NAMALWA (cell line): Measurements from ENCODE around the gene CFDP1.

Experiments used
- DNase-seq: peaks from one replicate; pipeline ENCODE4 v3.0.0-alpha.2; 2015; ENCODE audit warnings: low spot score

The CFDP1 gene

DNA sequence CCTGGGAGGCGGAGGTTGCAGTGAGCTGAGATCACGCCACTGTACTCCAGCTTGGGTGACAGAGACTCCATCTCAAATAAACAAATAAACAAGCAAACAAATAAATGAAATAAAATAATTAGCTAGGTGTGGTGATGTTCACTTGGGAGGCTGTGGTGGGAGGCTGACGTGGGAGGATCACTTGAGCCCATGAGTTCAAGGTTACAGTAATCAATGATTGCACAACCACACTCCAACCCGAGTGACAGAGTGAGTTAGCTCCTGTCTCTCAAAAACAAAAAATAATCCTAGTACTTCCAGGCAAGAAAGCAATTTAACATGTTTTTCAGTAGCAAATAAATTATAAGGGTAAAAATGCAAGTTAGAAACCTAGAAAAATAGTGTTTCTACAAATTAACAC lies 26.4 kb downstream of the CFDP1 start:
- no peak for DNase-seq

GRCh38 chr16:75402821-75403475 lies 30.4 kb downstream of the CFDP1 start:
- DNase-seq = peak; percentile 67

DNA sequence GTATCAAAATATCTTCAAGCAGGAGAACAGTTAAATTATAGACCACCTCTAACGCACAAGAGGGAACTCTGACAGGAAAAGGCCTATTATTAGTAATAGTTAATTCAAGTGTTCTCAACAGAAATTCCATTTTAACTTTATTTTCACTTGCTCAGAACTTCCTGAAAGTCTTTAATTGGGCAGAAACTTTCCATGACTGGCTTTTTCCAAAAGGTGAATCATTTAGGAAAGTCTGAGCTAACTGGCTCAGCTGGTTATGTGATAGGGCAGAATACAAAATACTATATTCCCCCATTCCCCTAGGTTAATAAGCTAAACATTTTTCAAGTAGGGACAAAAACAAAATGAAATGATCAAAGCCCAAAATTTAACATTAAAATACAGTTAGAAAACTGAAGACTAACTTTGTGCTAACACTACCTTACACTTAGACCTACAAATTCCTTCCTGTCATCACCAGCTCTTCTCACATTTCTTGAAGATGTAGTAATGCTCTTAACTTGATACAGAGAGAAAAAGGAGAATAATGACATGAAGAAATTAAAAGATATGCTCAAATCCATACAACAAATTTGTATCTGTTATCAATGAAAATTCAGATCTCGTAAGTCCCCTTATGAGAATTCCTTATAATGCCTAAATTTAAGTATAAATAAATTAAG lies 31.0 kb downstream of the CFDP1 start:
- DNase-seq = no peak

DNA sequence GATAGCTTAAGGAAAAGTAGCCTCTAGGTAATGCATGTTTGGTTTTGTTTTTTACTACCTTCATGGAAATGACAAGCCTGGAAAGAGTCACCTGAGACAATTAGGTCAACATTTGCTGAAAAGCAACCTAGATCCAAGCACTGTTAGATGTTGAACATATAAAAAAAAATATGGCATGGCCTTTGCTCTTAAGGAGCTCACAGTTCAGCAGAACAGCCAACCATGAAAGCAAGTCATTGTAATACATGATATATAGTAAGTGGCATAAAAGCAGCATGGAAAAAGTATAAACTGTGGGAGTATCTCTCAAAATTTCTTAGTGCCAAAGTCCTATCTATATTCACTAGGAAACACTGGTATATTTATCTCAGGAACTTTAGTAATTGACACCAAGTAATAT lies 31.6 kb downstream of the CFDP1 start:
- DNase-seq = no peak

DNA sequence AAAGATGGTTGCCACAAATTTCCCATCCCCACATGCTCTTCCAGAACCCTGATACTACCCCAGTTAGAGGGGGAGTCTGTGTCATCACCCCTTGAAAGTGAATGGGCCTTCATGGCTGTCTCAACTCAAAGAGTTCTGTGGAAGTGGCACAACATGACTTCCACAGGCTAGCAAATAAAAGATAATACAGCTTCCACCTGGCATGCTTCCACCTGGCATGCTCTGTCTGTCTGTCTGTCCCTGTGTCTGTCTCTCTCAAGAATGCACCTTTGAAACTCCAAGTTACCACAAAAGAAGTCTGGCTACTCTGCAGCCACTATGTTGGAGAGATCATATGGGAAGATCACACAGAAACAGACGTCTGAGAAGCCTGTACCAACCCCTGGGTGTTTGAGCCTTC lies 35.0 kb downstream of the CFDP1 start:
- no peak for DNase-seq

DNA sequence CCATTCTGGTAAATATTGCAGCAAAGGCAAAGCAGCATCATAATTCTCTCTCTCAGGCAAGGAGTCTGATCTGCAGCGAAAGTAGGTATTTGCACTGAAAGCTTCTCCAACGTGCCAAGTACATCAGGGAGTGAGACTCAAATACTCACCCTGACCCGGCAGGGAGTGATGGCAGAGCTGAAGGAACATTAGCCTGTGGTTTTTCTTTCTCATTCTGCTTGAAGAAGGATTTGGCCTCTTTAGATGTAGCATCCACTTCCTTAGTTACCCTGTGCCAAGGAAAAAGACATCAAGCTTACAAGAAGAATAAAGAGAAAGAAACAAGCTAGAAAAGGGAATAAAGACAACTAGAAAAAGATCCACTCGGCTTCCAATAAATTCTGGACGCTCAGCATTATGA lies 38.4 kb downstream of the CFDP1 start:
- DNase-seq = no peak

GRCh38 chr16:75392906-75393305 lies 40.4 kb downstream of the CFDP1 start:
- no peak for DNase-seq

DNA sequence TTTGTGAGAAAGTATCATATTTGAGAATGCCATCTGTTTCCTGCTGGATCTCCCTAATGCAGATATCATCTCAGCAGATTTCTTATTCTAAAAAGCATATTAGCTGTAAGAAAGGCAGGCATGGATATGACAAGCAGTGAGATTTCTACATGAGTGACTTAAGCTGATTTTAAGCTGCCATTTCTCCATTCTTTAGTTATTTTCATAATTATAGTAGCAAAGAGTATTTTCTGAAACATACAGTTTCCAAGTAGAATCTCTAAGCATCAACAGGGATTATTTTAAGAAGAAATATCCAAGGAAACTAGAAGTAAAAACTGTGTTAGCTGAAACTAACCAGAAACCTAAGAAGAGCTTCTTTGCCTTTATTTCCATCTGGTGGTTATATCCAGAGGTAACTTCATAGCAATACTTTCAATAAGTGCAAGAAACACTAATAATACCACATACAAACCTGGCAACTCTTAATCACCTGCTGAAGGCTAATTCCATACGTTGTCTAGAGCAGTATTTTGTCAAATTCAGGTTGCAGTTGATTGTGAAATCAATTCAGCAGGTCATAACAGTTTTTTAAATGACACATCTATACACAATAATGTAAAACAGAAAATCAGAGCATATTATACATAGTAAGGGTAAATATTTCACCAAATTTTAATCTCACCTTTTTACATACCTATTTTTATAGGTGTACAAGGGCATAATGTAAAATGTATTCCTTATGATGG lies 42.2 kb downstream of the CFDP1 start:
- no peak for DNase-seq

GRCh38 chr16:75389096-75389690 lies 44.1 kb downstream of the CFDP1 start:
- DNase-seq = no peak

GRCh38 chr16:75387951-75388350 lies 45.4 kb downstream of the CFDP1 start:
- DNase-seq = no peak

DNA sequence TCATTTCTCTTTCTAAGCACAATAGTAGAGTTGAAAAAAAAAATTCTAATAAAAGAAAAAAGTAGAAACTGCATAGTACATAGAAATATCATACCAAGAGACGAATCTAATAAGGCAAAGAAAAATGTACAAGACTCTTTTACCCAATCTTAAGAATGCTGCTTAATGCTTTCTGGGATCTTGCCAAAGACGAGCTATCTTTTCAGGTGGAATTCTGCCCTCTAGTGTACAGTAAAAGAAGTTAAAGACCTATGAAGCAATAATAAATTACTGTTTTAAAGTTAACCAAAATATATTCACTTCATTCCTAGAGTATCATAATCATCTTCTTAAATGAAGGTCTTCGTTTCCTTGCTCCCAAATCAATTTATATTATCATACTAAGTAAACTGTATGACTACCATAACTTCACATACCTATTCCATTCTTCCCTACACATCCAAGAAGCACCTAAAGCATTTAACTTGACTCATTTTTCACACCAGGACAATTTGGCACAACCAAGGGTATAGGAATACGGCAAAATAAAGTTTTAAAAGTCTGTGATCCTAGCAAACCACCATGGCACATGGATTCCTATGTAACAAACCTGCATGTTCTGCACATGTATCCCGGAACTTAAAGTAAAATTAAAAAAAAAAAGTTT lies 47.7 kb downstream of the CFDP1 start:
- DNase-seq = peak; percentile 82

- no peak for DNase-seq
Measured at GRCh38 chr16:75383141-75383540, 50.2 kb downstream of the CFDP1 start.

DNA sequence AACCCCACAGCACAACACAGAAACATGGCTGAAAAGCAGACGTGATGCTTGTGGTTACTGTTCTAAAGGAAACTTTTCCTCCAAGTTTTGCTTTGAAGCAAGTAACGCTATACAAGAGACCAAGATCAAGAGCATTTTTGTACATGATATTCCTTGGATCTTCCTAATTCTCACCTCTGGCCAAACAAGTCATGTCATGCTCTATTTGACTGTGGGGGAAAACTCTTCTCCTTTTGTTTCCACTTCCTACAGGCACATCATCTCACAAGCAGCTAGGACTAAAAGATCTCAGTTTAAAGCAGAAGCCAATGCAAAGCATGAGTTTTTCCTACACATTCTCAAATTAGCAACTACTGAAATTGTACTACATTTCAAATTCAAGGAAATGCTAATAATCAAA lies 50.7 kb downstream of the CFDP1 start:
- no peak for DNase-seq

DNA sequence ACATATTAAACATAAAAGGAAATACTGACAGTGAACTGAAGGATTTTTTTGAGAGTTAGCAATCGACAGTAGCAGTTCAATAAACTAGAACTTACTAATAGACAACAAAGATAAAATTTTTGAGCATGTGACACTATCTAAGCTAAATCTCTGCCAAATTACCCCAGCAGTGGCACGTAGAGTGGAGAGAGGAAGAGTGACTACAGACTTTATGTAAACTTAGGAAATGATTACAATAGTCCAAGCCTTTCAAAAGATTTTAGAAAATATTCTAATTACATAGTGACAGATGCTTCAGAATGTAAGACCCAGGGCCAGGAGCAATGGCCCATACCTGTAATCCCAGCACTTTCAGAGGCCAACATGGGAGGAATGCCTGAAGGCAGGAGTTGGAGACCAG lies 52.4 kb downstream of the CFDP1 start:
- no peak for DNase-seq

- peak; percentile 80 for DNase-seq
Measured at GRCh38 chr16:75379911-75380847, 53.1 kb downstream of the CFDP1 start.

GRCh38 chr16:75379339-75379738 lies 54.0 kb downstream of the CFDP1 start:
- no peak for DNase-seq

DNA sequence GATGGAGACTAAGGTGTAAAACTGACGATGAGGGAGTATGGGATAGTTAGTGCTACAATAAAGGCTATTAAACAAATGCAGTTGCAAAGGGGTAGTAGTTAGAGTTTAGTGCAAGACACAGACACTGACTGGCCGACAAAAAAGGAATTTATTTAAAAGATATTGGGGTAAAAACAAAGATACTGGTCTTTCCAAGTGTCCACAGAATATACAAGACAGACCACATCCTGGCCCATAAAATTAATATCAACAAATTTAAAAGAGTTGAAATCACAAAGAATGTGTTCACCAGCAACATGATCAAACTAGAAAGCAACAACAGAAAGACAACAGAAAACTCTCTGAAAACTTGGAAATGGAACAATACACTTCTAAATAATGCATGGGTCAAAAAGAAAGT lies 54.7 kb downstream of the CFDP1 start:
- no peak for DNase-seq

DNA sequence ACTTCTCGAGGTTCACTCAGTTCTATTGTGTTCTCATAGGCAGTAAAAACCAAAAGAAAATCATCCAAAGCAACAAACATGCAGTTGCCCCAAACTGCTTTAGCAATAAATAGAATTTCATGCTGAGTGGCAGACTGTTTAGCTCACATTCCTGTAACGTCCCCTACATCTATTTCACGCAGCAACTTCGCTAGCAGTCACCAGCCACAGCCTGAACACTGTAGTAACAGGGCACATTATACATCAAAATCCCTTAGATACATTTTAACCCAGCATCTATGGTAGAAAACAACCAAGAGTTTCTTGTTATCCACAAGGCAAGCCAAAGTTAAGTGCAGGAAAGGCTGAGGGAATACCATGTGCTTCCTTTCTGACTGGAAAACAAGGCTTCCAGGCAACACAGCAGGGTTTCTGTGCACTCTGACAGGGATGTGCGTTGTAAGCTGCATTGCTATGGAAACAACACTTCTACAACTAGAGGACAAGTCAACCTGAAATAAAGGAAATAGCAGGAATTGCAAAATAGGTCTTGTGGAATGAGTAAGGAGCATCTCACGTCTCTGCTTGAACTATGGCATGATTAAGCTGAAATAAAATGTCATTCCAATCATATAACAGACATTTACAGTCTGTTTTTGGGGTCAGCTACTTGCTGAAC lies 55.4 kb downstream of the CFDP1 start:
- DNase-seq = no peak

GRCh38 chr16:75376475-75377161 lies 56.7 kb downstream of the CFDP1 start:
- no peak for DNase-seq

GRCh38 chr16:75374388-75374787 lies 58.9 kb downstream of the CFDP1 start:
- DNase-seq = no peak
